ENCODE measurements around the gene PGAM5.

- TF ChIP-seq CTCF (conservative IDR thresholded peaks at IDR 0.05; ENCODE audit: low read depth, low read length) (no peak; the same call in 1 of the 2 replicates), EZH2 (IDR thresholded peaks at IDR 0.05; ENCODE audit: borderline replicate concordance, low read depth, low read length, poor library complexity, severe bottlenecking) (no peak)
Measured at GRCh38 chr12:132761921-132762583, 51.4 kb downstream of the PGAM5 start.

Data from A673 (cell line).